Naive thymus-derived CD8-positive, alpha-beta T cell (primary cell): Measurements from ENCODE around the gene ABCA8. TPM values are rescaled to one million over a fixed set of nuclear protein-coding genes. Genes with fewer than 3 reads are reported as not detected.

Experiments used
- polyA plus RNA-seq, 3 donors: library from polyadenylated mRNA; unstranded; fragments of 300-500 nt; fragmentation: Illumina TruSeq; gene quantifications; one replicate each; pipeline ENCODE4 v1.2.3, GENCODE V29; 2021
- total RNA-seq, 8 experiments: library from RNA in 2 of 8; stranded (reverse) in 2 of 8; gene quantifications; one replicate each; pipeline ENCODE4 v1.2.3 and lab custom pipeline; 2021 to 2026

Gene ABCA8
- total and polyA plus RNA-seq, 5 experiments from 2014 or later, result not detected

Other genes starting within 250 kb of the ABCA8 start
- under 1 TPM; 0.08 to 0.30 TPM for gene ABCA9, start 105.5 kb upstream of the ABCA8 start, total RNA-seq
- gene ABCA9, start 105.5 kb upstream of the ABCA8 start, polyA plus RNA-seq, result not detected
- gene ABCA6, start 186.5 kb upstream of the ABCA8 start, total RNA-seq, result under 1 TPM; 0.66 to 0.70 TPM
- under 1 TPM in 1 of 3 donors, not detected in 2; 0.15 TPM for gene ABCA6, start 186.5 kb upstream of the ABCA8 start, polyA plus RNA-seq